Measurements from ENCODE around the gene SYCE1L.

DNA sequence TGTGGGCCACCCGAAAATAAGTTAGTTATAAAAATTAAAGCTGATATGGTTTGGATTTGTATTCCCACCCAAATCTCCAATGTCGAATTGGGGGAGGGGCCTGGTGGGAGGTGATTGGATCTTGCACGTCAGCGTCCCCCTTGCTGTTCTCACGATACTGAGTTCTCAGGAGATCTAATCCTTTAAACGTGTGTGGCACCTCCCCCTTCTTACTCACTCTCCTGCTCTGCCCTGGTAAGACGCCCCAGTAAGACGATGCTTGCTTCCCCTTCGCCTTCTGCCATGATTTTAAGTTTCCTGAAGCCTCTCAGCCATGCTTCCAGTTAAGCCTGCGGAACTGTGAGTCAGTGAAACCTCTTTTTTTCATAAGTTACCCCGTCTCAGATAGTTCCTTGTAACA, 35.4 kb downstream of the SYCE1L start:
- TF ChIP-seq, protein P1, sequence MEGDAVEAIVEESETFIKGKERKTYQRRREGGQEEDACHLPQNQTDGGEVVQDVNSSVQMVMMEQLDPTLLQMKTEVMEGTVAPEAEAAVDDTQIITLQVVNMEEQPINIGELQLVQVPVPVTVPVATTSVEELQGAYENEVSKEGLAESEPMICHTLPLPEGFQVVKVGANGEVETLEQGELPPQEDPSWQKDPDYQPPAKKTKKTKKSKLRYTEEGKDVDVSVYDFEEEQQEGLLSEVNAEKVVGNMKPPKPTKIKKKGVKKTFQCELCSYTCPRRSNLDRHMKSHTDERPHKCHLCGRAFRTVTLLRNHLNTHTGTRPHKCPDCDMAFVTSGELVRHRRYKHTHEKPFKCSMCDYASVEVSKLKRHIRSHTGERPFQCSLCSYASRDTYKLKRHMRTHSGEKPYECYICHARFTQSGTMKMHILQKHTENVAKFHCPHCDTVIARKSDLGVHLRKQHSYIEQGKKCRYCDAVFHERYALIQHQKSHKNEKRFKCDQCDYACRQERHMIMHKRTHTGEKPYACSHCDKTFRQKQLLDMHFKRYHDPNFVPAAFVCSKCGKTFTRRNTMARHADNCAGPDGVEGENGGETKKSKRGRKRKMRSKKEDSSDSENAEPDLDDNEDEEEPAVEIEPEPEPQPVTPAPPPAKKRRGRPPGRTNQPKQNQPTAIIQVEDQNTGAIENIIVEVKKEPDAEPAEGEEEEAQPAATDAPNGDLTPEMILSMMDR (IDR thresholded peaks at IDR 0.05; ENCODE audit: low read depth, low read length, poor library complexity, severe bottlenecking), result no peak
- TF ChIP-seq EZH2phosphoT487 (IDR thresholded peaks at IDR 0.05; ENCODE audit: borderline replicate concordance, low read length), result no peak
